Neural cell (in vitro differentiated cells): ENCODE results near the gene SLC25A45. TPM values are rescaled to one million over a fixed set of nuclear protein-coding genes. Genes with fewer than 3 reads are reported as not detected.
A peak's percentile ranks its signal among the peaks of the same experiment; 100 is the strongest.

ENCODE experiments used
- H2AFZ ChIP-seq: fragments of 200-600, 300-800 bp; sonication (generic), shearing (Covaris generic); 2 replicates; pipeline ENCODE4 v1.6.0; 2014; ENCODE audit warnings: low read depth, mild to moderate bottlenecking, antibody characterized with exemption, low read length, moderate library complexity
- H3F3A ChIP-seq: fragments of 200-600 bp; shearing (Covaris generic); 2 replicates; pipeline ENCODE4 v1.6.1; 2016; ENCODE audit warnings: mild to moderate bottlenecking, moderate library complexity, mixed read lengths, antibody characterized with exemption, low read length; ENCODE audit not compliant: insufficient read depth, poor library complexity, severe bottlenecking
- H3K27ac ChIP-seq: fragments of 200-600, 300-800 bp; sonication (generic), shearing (Covaris generic); 2 replicates; pipeline ENCODE4 v1.5.1; 2014; ENCODE audit warnings: mild to moderate bottlenecking, low read length, moderate library complexity
- H3K27me3 ChIP-seq: fragments of 300-800, 200-600 bp; sonication (generic), shearing (Covaris generic); 2 replicates; pipeline ENCODE4 v1.6.0; 2014; ENCODE audit warnings: mild to moderate bottlenecking, low read depth, low read length, moderate library complexity; ENCODE audit not compliant: insufficient read depth
- H3K36me3 ChIP-seq: fragments of 300-800, 200-600 bp; sonication (generic), shearing (Covaris generic); 2 replicates; pipeline ENCODE4 v1.5.1; 2014; ENCODE audit warnings: mild to moderate bottlenecking, antibody characterized with exemption, low read length, moderate library complexity; ENCODE audit not compliant: insufficient read depth
- H3K4me2 ChIP-seq: fragments of 300-800, 200-600 bp; sonication (generic), shearing (Covaris generic); 2 replicates; pipeline ENCODE4 v1.6.0; 2014; ENCODE audit warnings: mild to moderate bottlenecking, low read length
- H3K4me3 ChIP-seq: fragments of 300-800, 200-600 bp; sonication (generic), shearing (Covaris generic); 2 replicates; pipeline ENCODE4 v1.5.1; 2014; ENCODE audit warnings: mild to moderate bottlenecking, low read length, moderate library complexity
- H3K79me2 ChIP-seq: fragments of 200-600 bp; shearing (Covaris generic); replicated peaks from 2 replicates; pipeline ENCODE4 v1.6.0; 2014; ENCODE audit warnings: mild to moderate bottlenecking, low read length, moderate library complexity; ENCODE audit not compliant: insufficient read depth
- H3K9ac ChIP-seq: fragments of 300-800, 200-600 bp; sonication (generic), shearing (Covaris generic); 2 replicates; pipeline ENCODE4 v1.6.1; 2016; ENCODE audit warnings: mild to moderate bottlenecking, low read length, mixed read lengths
- H3K9me2 ChIP-seq: fragments of 200-600 bp; shearing (Covaris generic); 2 replicates; pipeline ENCODE4 v1.6.1; 2016; ENCODE audit warnings: mild to moderate bottlenecking, low read length, mixed read lengths; ENCODE audit not compliant: insufficient read depth
- H3K9me3 ChIP-seq: fragments of 200-600, 300-800 bp; sonication (generic), shearing (Covaris generic); 2 replicates; pipeline ENCODE4 v1.6.1; 2016; ENCODE audit warnings: mild to moderate bottlenecking, mixed run types, low read length, moderate library complexity, mixed read lengths
- H4K20me1 ChIP-seq: fragments of 200-600 bp; shearing (Covaris generic); 2 replicates; pipeline ENCODE4 v1.6.1; 2016; ENCODE audit warnings: mild to moderate bottlenecking, mixed run types; ENCODE audit not compliant: insufficient read depth
- EP300 ChIP-seq: fragments of 450-650 bp; conservative IDR thresholded peaks from 2 replicates; pipeline ENCODE4 v1.6.1; 2014; ENCODE audit warnings: antibody characterized with exemption, mild to moderate bottlenecking, moderate library complexity; ENCODE audit not compliant: poor library complexity, severe bottlenecking
- EZH2 ChIP-seq: fragments of 200-600, 300-800 bp; shearing (Covaris generic), sonication (generic); IDR thresholded peaks from 2 replicates; pipeline ENCODE4 v1.6.1; 2014; ENCODE audit warnings: antibody characterized with exemption, low read length, borderline replicate concordance, mild to moderate bottlenecking; ENCODE audit not compliant: insufficient read depth, poor library complexity, severe bottlenecking
- MXI1 ChIP-seq: fragments of 450-650 bp; conservative IDR thresholded peaks from 2 replicates; pipeline ENCODE4 v1.6.1; 2014; ENCODE audit warnings: antibody characterized with exemption, mild to moderate bottlenecking; ENCODE audit not compliant: poor library complexity, severe bottlenecking
- POLR2AphosphoS5 ChIP-seq: IDR thresholded peaks from 2 replicates; pipeline ENCODE4 v1.6.1; 2012
- RAD21 ChIP-seq: fragments of 450-650 bp; conservative IDR thresholded peaks from 2 replicates; pipeline ENCODE4 v1.6.1; 2014; ENCODE audit warnings: antibody characterized with exemption, mild to moderate bottlenecking, moderate library complexity
- SMC3 ChIP-seq: fragments of 450-650 bp; conservative IDR thresholded peaks from 2 replicates; pipeline ENCODE4 v1.6.1; 2014; ENCODE audit warnings: antibody characterized with exemption, mild to moderate bottlenecking, moderate library complexity; ENCODE audit not compliant: poor library complexity
- TAF1 ChIP-seq: IDR thresholded peaks from 2 replicates; pipeline ENCODE4 v1.6.1; 2012; ENCODE audit warnings: low read depth
- polyA plus RNA-seq: library from polyadenylated mRNA; depleted of rRNA; stranded (reverse); fragments of >200 nt; gene quantifications from 2 replicates; pipeline ENCODE4 v1.2.3, GENCODE V29; 2014
- TF ChIP-seq, protein P1 (sequence below): IDR thresholded peaks from 2 replicates; pipeline ENCODE4 v1.6.1; 2012; ENCODE audit warnings: borderline replicate concordance
- TF ChIP-seq, protein P2 (sequence below): fragments of 450-650 bp; IDR thresholded peaks from 2 replicates; pipeline ENCODE4 v1.5.1; 2014; ENCODE audit warnings: antibody characterized with exemption, mild to moderate bottlenecking, moderate library complexity; ENCODE audit not compliant: poor library complexity, severe bottlenecking

Gene SLC25A45
- polyA plus RNA-seq, 1 donor from 2014 or later, result not detected

DNA sequence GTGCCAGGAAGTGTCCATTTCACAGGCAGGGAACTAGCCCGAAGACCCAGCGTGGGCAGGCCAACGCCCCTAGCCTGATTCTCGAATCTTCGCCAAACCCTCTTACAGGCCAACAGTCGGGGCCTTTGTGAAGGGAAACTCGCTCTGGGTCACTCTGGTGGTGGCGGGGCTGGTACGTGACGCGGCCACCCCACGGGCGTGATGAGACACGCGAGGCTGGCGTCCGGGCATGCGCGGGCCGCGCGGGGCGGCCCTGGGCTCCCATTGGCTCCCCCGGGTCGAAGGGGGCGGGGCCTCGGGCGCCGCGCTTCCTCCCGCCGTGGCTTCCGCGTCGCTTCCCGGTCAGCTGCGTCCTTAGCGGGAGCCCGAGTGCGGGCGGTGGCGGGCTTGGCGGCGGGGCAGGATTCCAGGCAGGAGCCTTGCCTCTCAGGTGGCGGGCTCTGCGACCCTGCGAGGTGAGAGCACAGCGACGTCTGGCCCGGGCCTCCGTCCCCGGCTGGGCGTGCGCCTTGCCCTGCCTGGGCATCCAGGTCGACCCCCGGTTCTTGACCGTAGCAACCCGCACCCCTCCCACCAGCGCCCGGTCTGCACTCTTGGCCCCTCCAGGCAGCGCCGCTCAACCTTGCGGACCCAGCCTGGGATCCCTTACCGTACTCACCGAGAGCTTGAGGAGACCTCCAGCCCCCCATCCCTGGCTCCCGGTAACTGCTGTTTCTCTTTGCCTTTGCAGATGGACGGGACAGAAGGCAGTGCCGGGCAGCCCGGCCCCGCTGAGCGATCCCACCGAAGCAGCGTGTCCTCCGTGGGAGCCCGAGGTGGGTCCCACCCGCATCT, 4.1 kb upstream of the SLC25A45 start, which contains the start of gene FRMD8:
FRMD8 (plus strand) TSS at position 331 of the 834 bp plus-strand sequence; CDS start at position 731, 400 bp downstream.
- H3K9me2 ChIP-seq, result no peaks in the 10 kb centered on the region
- H3K9ac ChIP-seq, result peak within 1 kb of the TSS; percentile 86
- H3K27me3 ChIP-seq, result no peaks in the 10 kb centered on the region
- peak within 1 kb of the TSS; percentile 86 for H3K4me2 ChIP-seq
- peak within 1 kb of the TSS; percentile 95 for H3K4me3 ChIP-seq
- TF ChIP-seq SMC3 (peak; percentile 40), EZH2 (no peak), POLR2AphosphoS5 (peak; percentile 79), MXI1 (peak; percentile 74), TAF1 (peak; percentile 44), EP300 (no peak)
- TF ChIP-seq, protein P1, sequence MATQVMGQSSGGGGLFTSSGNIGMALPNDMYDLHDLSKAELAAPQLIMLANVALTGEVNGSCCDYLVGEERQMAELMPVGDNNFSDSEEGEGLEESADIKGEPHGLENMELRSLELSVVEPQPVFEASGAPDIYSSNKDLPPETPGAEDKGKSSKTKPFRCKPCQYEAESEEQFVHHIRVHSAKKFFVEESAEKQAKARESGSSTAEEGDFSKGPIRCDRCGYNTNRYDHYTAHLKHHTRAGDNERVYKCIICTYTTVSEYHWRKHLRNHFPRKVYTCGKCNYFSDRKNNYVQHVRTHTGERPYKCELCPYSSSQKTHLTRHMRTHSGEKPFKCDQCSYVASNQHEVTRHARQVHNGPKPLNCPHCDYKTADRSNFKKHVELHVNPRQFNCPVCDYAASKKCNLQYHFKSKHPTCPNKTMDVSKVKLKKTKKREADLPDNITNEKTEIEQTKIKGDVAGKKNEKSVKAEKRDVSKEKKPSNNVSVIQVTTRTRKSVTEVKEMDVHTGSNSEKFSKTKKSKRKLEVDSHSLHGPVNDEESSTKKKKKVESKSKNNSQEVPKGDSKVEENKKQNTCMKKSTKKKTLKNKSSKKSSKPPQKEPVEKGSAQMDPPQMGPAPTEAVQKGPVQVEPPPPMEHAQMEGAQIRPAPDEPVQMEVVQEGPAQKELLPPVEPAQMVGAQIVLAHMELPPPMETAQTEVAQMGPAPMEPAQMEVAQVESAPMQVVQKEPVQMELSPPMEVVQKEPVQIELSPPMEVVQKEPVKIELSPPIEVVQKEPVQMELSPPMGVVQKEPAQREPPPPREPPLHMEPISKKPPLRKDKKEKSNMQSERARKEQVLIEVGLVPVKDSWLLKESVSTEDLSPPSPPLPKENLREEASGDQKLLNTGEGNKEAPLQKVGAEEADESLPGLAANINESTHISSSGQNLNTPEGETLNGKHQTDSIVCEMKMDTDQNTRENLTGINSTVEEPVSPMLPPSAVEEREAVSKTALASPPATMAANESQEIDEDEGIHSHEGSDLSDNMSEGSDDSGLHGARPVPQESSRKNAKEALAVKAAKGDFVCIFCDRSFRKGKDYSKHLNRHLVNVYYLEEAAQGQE, result peak; percentile 69
- H2AFZ ChIP-seq, result peak within 1 kb of the TSS; percentile 92
- no peaks in the 10 kb centered on the region for H3K36me3 ChIP-seq
- no peaks in the 10 kb centered on the region for H3F3A ChIP-seq
- peak within 1 kb of the TSS; percentile 56 for H3K27ac ChIP-seq
- peaks cover 8% of the 10 kb centered on the region for H3K79me2 ChIP-seq
- no peaks in the 10 kb centered on the region for H4K20me1 ChIP-seq
- H3K9me3 ChIP-seq, result no peaks in the 10 kb centered on the region

DNA sequence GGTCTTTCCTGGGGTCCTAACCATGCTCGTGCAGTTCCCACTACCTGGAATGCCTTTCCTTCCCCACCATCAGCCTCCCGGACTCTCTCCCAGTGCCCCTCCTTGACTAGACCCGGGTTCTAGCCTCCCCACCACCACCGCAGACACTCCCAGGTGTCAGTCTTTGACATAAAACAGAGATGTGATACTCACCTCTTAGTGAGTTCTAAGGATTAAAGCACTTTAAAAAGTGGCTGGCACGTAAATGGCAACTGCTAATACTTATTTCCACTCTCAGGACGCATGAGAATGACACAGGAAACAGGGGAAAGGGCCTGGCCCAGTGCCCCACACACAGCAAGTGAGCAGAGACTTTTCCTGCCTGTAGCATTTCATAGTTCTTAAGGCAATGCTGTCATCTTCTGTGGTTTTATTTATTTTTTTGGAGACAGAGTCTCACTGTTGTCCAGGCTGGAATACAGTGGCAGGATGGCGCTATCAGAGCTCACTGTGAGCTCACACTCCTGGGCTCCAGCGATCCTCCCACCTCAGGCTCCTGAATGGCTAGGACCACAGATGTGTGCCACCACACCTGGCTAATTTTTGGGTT, 1.9 kb upstream of the SLC25A45 start:
- H3K27ac ChIP-seq, result no peak overlapping the region
- no peaks in the 10 kb centered on the region for H4K20me1 ChIP-seq
- no peak overlapping the region for H2AFZ ChIP-seq
- no peaks in the 10 kb centered on the region for H3K27me3 ChIP-seq
- TF ChIP-seq MXI1 (no peak), EP300 (no peak)
- H3K4me2 ChIP-seq, result no peak overlapping the region
- no peak overlapping the region for H3K9ac ChIP-seq
- H3K79me2 ChIP-seq, result peaks cover 8% of the 10 kb centered on the region
- no peaks in the 10 kb centered on the region for H3K36me3 ChIP-seq
- no peaks in the 10 kb centered on the region for H3K9me3 ChIP-seq
- no peak overlapping the region for H3K4me3 ChIP-seq
- no peaks in the 10 kb centered on the region for H3F3A ChIP-seq
- no peaks in the 10 kb centered on the region for H3K9me2 ChIP-seq

DNA sequence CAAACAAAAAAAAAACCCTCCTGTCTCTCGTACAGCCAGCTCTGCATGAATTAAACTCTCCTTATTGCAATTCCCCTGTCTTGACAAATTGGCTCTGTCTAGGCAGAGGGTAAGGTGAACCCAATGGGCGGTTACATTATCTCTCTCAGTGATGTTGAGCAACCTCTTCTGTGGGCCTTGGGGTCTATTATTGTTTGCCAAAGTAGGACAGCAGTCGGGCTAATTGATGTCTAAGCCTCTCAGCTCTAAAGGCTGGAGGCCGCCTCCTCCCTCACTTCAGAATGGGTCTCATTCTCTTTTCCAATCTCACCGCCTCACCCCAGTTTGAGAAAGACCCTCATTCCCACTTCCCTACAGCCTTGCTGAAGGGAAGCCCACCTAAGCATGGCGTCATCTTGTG, 1.3 kb upstream of the SLC25A45 start:
- TF ChIP-seq SMC3, result no peak
- TF ChIP-seq, protein P1, result no peak
- TF ChIP-seq EZH2, result no peak
- TF ChIP-seq POLR2AphosphoS5, result no peak
- no peak for TF ChIP-seq TAF1
- TF ChIP-seq MXI1, result no peak
- TF ChIP-seq RAD21, result no peak
- no peak for TF ChIP-seq EP300
- TF ChIP-seq, protein P2, sequence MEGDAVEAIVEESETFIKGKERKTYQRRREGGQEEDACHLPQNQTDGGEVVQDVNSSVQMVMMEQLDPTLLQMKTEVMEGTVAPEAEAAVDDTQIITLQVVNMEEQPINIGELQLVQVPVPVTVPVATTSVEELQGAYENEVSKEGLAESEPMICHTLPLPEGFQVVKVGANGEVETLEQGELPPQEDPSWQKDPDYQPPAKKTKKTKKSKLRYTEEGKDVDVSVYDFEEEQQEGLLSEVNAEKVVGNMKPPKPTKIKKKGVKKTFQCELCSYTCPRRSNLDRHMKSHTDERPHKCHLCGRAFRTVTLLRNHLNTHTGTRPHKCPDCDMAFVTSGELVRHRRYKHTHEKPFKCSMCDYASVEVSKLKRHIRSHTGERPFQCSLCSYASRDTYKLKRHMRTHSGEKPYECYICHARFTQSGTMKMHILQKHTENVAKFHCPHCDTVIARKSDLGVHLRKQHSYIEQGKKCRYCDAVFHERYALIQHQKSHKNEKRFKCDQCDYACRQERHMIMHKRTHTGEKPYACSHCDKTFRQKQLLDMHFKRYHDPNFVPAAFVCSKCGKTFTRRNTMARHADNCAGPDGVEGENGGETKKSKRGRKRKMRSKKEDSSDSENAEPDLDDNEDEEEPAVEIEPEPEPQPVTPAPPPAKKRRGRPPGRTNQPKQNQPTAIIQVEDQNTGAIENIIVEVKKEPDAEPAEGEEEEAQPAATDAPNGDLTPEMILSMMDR, result no peak
- Histone ChIP-seq H3K36me3 (no peaks in the 10 kb centered on the region), H3K9ac (no peak overlapping the region), H2AFZ (no peak overlapping the region), H3K4me3 (no peak overlapping the region), H3K9me2 (no peaks in the 10 kb centered on the region), H3K4me2 (no peak overlapping the region), H4K20me1 (no peaks in the 10 kb centered on the region), H3K27ac (no peak overlapping the region), H3K27me3 (no peaks in the 10 kb centered on the region), H3F3A (no peaks in the 10 kb centered on the region), H3K9me3 (no peaks in the 10 kb centered on the region), H3K79me2 (peaks cover 8% of the 10 kb centered on the region)
